ENCODE data around the gene UTS2. TPM values are rescaled to one million over a fixed set of nuclear protein-coding genes. Genes with fewer than 3 reads are reported as not detected.
A peak's percentile ranks its signal among the peaks of the same experiment; 100 is the strongest.

The UTS2 gene
- total and polyA plus RNA-seq, 12 donors: 0.65 to 54.3 (median 6.7) TPM; not detected in 6

DNA sequence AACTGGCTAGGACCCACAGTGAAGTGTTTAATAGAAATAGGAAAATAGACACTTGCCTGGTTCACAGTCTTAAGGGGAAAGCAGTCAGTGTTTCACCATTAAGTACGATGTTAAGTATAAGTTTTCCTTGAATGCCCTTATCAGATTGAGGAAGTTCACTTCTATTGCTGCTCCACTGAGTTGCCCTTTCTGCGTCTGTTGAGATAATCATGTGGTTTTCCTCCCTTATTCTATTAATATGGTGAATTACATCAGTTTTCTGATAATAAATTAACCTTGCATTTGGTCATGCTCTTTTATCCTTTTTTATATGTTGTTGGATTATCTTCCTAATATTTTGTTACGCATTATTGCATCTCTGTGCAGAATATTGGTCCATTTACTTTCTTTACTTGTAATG, 21.4 kb downstream of the UTS2 start:
- Histone ChIP-seq H3K27ac (no peak overlapping the region), H3K9me3 (replicated peaks in 1 of 3) (no peaks in the 10 kb centered on the region), H3K4me1 (replicated peaks in 1 of 2) (no peaks in the 10 kb centered on the region), H3K36me3 (replicated peaks in 1 of 2) (peaks cover 0 to 42% of the 10 kb centered on the region in 2 donors), H3K27me3 (no peaks in the 10 kb centered on the region), H3K4me3 (no peak overlapping the region)
- no peak for TF ChIP-seq POLR2A (IDR thresholded peaks at IDR 0.05)
- TF ChIP-seq, protein P1, sequence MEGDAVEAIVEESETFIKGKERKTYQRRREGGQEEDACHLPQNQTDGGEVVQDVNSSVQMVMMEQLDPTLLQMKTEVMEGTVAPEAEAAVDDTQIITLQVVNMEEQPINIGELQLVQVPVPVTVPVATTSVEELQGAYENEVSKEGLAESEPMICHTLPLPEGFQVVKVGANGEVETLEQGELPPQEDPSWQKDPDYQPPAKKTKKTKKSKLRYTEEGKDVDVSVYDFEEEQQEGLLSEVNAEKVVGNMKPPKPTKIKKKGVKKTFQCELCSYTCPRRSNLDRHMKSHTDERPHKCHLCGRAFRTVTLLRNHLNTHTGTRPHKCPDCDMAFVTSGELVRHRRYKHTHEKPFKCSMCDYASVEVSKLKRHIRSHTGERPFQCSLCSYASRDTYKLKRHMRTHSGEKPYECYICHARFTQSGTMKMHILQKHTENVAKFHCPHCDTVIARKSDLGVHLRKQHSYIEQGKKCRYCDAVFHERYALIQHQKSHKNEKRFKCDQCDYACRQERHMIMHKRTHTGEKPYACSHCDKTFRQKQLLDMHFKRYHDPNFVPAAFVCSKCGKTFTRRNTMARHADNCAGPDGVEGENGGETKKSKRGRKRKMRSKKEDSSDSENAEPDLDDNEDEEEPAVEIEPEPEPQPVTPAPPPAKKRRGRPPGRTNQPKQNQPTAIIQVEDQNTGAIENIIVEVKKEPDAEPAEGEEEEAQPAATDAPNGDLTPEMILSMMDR (IDR thresholded peaks at IDR 0.05): no peak
- WGBS, 4 donors: 61 to 63% (median 61%) methylated on average over 3 of the region's 3 CpGs
- intact Hi-C loops (cut with DNase I): no loop called here
- no peak for DNase-seq

DNA sequence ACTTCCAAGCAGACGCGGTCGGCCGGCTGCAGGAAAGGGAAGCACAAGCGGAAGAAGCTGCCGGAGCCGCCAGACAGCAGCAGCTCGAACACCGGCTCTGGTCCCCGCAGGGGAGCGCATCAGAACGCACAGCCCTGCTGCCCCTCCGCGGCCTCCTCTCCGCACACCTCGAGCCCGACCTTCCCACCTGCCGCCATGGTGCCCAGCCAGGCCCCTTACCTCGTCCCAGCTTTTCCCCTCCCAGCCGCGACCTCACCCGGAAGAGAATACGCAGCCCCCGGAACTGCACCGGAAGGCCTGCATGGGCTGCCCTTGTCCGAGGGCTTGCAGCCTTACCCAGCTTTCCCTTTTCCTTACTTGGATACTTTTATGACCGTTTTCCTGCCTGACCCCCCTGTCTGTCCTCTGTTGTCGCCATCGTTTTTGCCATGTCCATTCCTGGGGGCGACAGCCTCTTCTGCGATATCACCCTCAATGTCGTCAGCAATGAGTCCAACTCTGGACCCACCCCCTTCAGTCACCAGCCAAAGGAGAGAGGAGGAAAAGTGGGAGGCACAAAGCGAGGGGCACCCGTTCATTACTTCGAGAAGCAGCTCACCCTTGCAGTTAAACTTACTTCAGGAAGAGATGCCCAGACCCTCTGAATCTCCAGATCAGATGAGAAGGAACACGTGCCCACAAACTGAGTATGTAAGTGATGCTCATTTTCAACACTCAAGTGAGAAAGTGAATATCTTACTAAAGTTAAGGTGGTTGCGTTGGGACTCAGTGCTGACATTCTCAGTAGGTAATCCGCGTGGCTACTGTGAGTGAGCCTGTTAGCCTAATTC, 25.5 kb downstream of the UTS2 start:
- Histone ChIP-seq H3K4me1 (replicated peaks in 1 of 2) (no peaks in the 10 kb centered on the region), H3K27ac (no peak overlapping the region), H3K27me3 (no peaks in the 10 kb centered on the region), H3K4me3 (peak overlapping the region in 1 of 4 donors; percentile 18), H3K36me3 (replicated peaks in 1 of 2) (peaks cover 0 to 43% of the 10 kb centered on the region in 2 donors), H3K9me3 (replicated peaks in 1 of 3) (no peaks in the 10 kb centered on the region)
- intact Hi-C loops (cut with DNase I): no loop called here
- WGBS, 4 donors: 72 to 84% (median 79%) methylated on average over 29 to 39 of the region's 39 CpGs
- peak in 4 of 7 donors; percentile 3 to 52 (median 20) for DNase-seq
- no peak for TF ChIP-seq POLR2A (IDR thresholded peaks at IDR 0.05)
- TF ChIP-seq, protein P1 (IDR thresholded peaks at IDR 0.05): no peak

DNA sequence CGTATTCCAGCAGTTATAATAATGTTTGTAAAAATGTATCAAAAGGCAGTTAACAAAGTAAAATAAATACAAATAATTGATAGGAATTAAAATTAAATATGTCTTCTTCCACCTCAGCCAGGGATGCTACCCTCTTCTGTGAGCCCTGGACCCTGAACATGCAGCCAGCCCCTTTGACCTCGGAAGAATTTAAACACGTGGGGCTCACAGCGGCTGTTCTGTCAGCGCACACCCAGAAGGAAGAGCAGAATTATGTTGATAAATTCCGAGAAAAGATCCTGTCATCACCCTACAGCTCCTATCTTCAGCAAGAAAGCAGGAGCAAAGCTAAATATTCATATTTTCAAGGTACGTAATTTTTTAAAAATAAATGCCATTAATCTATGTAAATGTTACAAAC, 26.5 kb downstream of the UTS2 start:
- no peaks in the 10 kb centered on the region for H3K9me3 ChIP-seq (replicated peaks in 1 of 3)
- intact Hi-C loops (cut with DNase I): no loop called here
- no peaks in the 10 kb centered on the region for H3K4me1 ChIP-seq (replicated peaks in 1 of 2)
- H3K27me3 ChIP-seq: no peaks in the 10 kb centered on the region
- DNase-seq: no peak
- no peak overlapping the region for H3K4me3 ChIP-seq
- TF ChIP-seq POLR2A (IDR thresholded peaks at IDR 0.05): no peak
- TF ChIP-seq, protein P1 (IDR thresholded peaks at IDR 0.05): no peak
- H3K36me3 ChIP-seq (replicated peaks in 1 of 2): peaks cover 0 to 49% of the 10 kb centered on the region in 2 donors
- no peak overlapping the region for H3K27ac ChIP-seq
- WGBS, 4 donors: 79 to 91% (median 87%) methylated on average over 7 of the region's 7 CpGs

- H3K27ac ChIP-seq: no peak overlapping the region
- no peak overlapping the region for H3K4me3 ChIP-seq
- no peaks in the 10 kb centered on the region for H3K4me1 ChIP-seq (replicated peaks in 1 of 2)
- 92 to 97% (median 95%) methylated on average over 8 of the region's 8 CpGs for WGBS, 4 donors
- H3K9me3 ChIP-seq (replicated peaks in 1 of 3): no peaks in the 10 kb centered on the region
- DNase-seq: no peak
- no peaks in the 10 kb centered on the region for H3K27me3 ChIP-seq
- H3K36me3 ChIP-seq (replicated peaks in 1 of 2): peaks cover 0 to 52% of the 10 kb centered on the region in 2 donors
- TF ChIP-seq POLR2A (IDR thresholded peaks at IDR 0.05): no peak
- TF ChIP-seq, protein P1 (IDR thresholded peaks at IDR 0.05): no peak
- intact Hi-C loops (cut with DNase I): no loop called here
Observed at GRCh38 chr1:7824701-7825100, 28.2 kb downstream of the UTS2 start.

All from adrenal gland (tissue), 12 donors.